HepG2 (cell line): ENCODE results near the gene C16orf89. TPM values are rescaled to one million over a fixed set of nuclear protein-coding genes. Genes with fewer than 3 reads are reported as not detected.

ENCODE experiments used
- FOXC1 ChIP-seq: sonication (generic); formaldehyde crosslinking; IDR thresholded peaks from 2 replicates; pipeline ENCODE4 v1.8.0; 2022; ENCODE audit warnings: mild to moderate bottlenecking, missing genetic modification reagents, borderline replicate concordance
- FOXM1 ChIP-seq: sonication (generic); formaldehyde crosslinking; IDR thresholded peaks from 2 replicates; pipeline ENCODE4 v1.5.0; 2020; ENCODE audit warnings: missing genetic modification reagents
- GABPB1 ChIP-seq: IDR thresholded peaks from 2 replicates; pipeline ENCODE4 v1.6.1; 2016; ENCODE audit warnings: mild to moderate bottlenecking, missing genetic modification reagents, moderate library complexity, missing compliant biosample characterization
- GZF1 ChIP-seq: sonication (generic); formaldehyde crosslinking; IDR thresholded peaks from 2 replicates; pipeline ENCODE4 v1.5.1; 2020; ENCODE audit warnings: mild to moderate bottlenecking, missing genetic modification reagents
- HNF4G ChIP-seq, 2 experiments: sonication (generic) in 1 of 2; formaldehyde crosslinking in 1 of 2; IDR thresholded peaks; 2 replicates each; pipeline versions ENCODE4 v1.4.0 to v1.6.1; 2011 to 2020; ENCODE audit warnings: borderline replicate concordance in 2 of 2, low read depth in 2 of 2, mild to moderate bottlenecking in 2 of 2, low read length in 1 of 2, missing genetic modification reagents in 1 of 2, moderate library complexity in 1 of 2
- HNRNPLL ChIP-seq: fragments of 200-400 bp; formaldehyde crosslinking; IDR thresholded peaks from 2 replicates; pipeline ENCODE4 v1.6.1; 2017; ENCODE audit warnings: mild to moderate bottlenecking, low read depth, low read length; ENCODE audit not compliant: poor library complexity, severe bottlenecking
- HOXA7 ChIP-seq: sonication (generic); formaldehyde crosslinking; IDR thresholded peaks from 2 replicates; pipeline ENCODE4 v1.8.1; 2022; ENCODE audit warnings: mild to moderate bottlenecking, missing genetic modification reagents, moderate library complexity
- NAIF1 ChIP-seq: sonication (generic); formaldehyde crosslinking; IDR thresholded peaks from 2 replicates; pipeline ENCODE4 v1.5.0; 2020; ENCODE audit warnings: mild to moderate bottlenecking, missing genetic modification reagents, borderline replicate concordance
- NR2F1 ChIP-seq, 2 experiments: fragments of 450-650 bp in 1 of 2; formaldehyde crosslinking in 1 of 2; IDR thresholded peaks; 2 replicates each; pipeline versions ENCODE4 v1.5.0 to v1.6.1; 2016 to 2020; ENCODE audit warnings: mild to moderate bottlenecking in 1 of 2, missing compliant biosample characterization in 1 of 2, missing genetic modification reagents in 1 of 2, moderate library complexity in 1 of 2
- REXO4 ChIP-seq: sonication (generic); formaldehyde crosslinking; IDR thresholded peaks from 2 replicates; pipeline ENCODE4 v1.8.0; 2022; ENCODE audit warnings: missing genetic modification reagents, mild to moderate bottlenecking, borderline replicate concordance
- TBX3 ChIP-seq: fragments of 450-650 bp; IDR thresholded peaks from 2 replicates; pipeline ENCODE4 v1.6.1; 2017; ENCODE audit warnings: antibody characterized with exemption, mild to moderate bottlenecking, inconsistent platforms, borderline replicate concordance
- TCF12 ChIP-seq, 2 experiments: fragments of 450-650 bp in 1 of 2; sonication (generic) in 1 of 2; formaldehyde crosslinking in 1 of 2; IDR thresholded peaks; 2 replicates each; pipeline versions ENCODE4 v1.6.1 to v1.8.0; 2017 to 2022; ENCODE audit warnings: antibody characterized with exemption in 1 of 2, mild to moderate bottlenecking in 1 of 2, missing genetic modification reagents in 1 of 2, moderate library complexity in 1 of 2
- TMF1 ChIP-seq: sonication (generic); formaldehyde crosslinking; IDR thresholded peaks from 2 replicates; pipeline ENCODE4 v1.8.1; 2022; ENCODE audit warnings: low read depth, missing genetic modification reagents
- ZBTB7B ChIP-seq: sonication (generic); formaldehyde crosslinking; IDR thresholded peaks from 2 replicates; pipeline ENCODE4 v1.4.0; 2020; ENCODE audit warnings: missing genetic modification reagents
- ZFP82 ChIP-seq: sonication (generic); formaldehyde crosslinking; IDR thresholded peaks from 2 replicates; pipeline ENCODE4 v1.5.1; 2020; ENCODE audit warnings: mild to moderate bottlenecking, missing genetic modification reagents, borderline replicate concordance
- ZNF207 ChIP-seq: fragments of 450-650 bp; IDR thresholded peaks from 2 replicates; pipeline ENCODE4 v1.6.1; 2016; ENCODE audit warnings: antibody characterized with exemption, borderline replicate concordance
- ZNF772 ChIP-seq: sonication (generic); formaldehyde crosslinking; IDR thresholded peaks from 2 replicates; pipeline ENCODE4 v1.5.0; 2020; ENCODE audit warnings: mild to moderate bottlenecking, missing genetic modification reagents
- polyA plus RNA-seq, 8 experiments: library from polyadenylated mRNA; depleted of rRNA in 3 of 8; stranded (reverse) in 7 of 8; unstranded in 1 of 8; fragments of >200 nt; fragmentation: Illumina TruSeq in 4 of 8; extraction: Trizol in 4 of 8; gene quantifications; 2 replicates each; pipeline versions ENCODE4 v1.2.1 to v1.2.3, GENCODE V29; 2011 to 2016; ENCODE audit warnings: low read depth in 4 of 8, missing spikeins in 1 of 8, mixed read lengths in 1 of 8; ENCODE audit not compliant: insufficient read depth in 1 of 8
- total RNA-seq, 5 experiments: library from RNA; depleted of rRNA; stranded (reverse); fragments of >200 nt; fragmentation: Illumina TruSeq; extraction: Trizol; gene quantifications; 2 replicates each; pipeline ENCODE4 v1.2.3, GENCODE V29; 2016; ENCODE audit warnings: low read depth in 1 of 5
- TF ChIP-seq, protein P1 (sequence below): sonication (generic); formaldehyde crosslinking; conservative IDR thresholded peaks from 2 replicates; pipeline ENCODE4 v1.8.0; 2022; ENCODE audit warnings: missing genetic modification reagents
- TF ChIP-seq, protein P2 (sequence below): sonication (generic); formaldehyde crosslinking; IDR thresholded peaks from 2 replicates; pipeline ENCODE4 v1.5.0; 2020; ENCODE audit warnings: missing genetic modification reagents
- TF ChIP-seq, protein P3 (sequence below): sonication (generic); formaldehyde crosslinking; IDR thresholded peaks from 2 replicates; pipeline ENCODE4 v1.9.0; 2021; ENCODE audit warnings: missing genetic modification reagents, borderline replicate concordance
- TF ChIP-seq, protein P4 (sequence below): IDR thresholded peaks from 2 replicates; pipeline ENCODE4 v1.6.1; 2016; ENCODE audit warnings: low read depth
- TF ChIP-seq, protein P5 (sequence below): sonication (generic); formaldehyde crosslinking; IDR thresholded peaks from 2 replicates; pipeline ENCODE4 v1.5.0; 2020; ENCODE audit warnings: missing genetic modification reagents

The C16orf89 gene
- total and polyA plus RNA-seq, 2 of the 13 experiments (the other 11 are each of a cell fraction or from before 2014, with no cell fraction given) = 1.9 to 3.4 TPM

DNA sequence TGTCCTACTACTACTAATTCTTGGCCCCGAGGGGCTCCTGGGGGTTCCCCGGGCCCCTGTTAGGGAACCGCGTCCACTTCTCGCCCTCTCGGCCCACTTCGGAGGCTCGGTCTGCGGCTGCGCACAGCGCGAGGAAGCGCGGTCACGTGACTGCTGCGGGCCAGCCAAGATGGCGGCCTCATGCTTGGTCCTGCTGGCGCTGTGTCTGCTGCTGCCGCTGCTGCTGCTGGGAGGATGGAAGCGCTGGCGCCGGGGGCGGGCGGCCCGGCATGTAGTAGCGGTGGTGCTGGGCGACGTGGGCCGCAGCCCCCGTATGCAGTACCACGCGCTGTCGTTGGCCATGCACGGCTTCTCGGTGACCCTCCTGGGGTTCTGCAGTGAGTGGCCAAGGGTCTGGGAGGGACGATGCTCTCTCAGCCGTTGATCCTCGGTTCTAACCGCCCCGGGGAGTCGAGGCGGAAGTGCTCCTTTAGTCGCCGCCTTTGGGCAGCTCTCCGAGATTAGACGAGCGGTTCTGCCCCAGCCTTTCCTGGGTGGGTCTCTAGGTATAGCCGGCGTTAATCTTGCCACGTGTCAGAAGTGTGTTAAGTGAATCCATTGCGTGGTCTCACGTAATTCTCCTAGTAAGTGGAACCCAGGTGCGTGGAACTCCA, 6.1 kb upstream of the C16orf89 start, which contains the start of gene ALG1 (continued):
- TF ChIP-seq FOXM1 (CRISPR knock-in tag) = no peak
- no peak for TF ChIP-seq TBX3
- TF ChIP-seq, protein P1, sequence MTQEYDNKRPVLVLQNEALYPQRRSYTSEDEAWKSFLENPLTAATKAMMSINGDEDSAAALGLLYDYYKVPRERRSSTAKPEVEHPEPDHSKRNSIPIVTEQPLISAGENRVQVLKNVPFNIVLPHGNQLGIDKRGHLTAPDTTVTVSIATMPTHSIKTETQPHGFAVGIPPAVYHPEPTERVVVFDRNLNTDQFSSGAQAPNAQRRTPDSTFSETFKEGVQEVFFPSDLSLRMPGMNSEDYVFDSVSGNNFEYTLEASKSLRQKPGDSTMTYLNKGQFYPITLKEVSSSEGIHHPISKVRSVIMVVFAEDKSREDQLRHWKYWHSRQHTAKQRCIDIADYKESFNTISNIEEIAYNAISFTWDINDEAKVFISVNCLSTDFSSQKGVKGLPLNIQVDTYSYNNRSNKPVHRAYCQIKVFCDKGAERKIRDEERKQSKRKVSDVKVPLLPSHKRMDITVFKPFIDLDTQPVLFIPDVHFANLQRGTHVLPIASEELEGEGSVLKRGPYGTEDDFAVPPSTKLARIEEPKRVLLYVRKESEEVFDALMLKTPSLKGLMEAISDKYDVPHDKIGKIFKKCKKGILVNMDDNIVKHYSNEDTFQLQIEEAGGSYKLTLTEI = no peak
- no peak for TF ChIP-seq NAIF1
- TF ChIP-seq TMF1 (CRISPR knock-in tag) = peak; percentile 86; the same call in 1 of the 2 replicates
- TF ChIP-seq GABPB1 = peak; percentile 91
- peak; percentile 97 for TF ChIP-seq GZF1 (CRISPR knock-in tag)
- no peak; the same call in 1 of the 2 replicates for TF ChIP-seq HOXA7 (CRISPR knock-in tag)
- TF ChIP-seq ZFP82 (CRISPR knock-in tag) = no peak; the same call in 1 of the 2 replicates
- TF ChIP-seq, protein P2, sequence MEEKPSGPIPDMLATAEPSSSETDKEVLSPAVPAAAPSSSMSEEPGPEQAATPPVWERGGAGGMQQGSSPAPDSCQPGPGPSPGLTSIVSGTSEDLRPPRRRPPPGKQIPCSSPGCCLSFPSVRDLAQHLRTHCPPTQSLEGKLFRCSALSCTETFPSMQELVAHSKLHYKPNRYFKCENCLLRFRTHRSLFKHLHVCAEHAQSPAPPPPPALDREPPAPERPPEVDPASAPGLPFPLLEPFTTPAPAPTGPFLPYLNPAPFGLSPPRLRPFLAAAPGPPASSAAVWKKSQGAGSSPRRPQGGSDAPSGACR (CRISPR knock-in tag) = peak; percentile 95; the same call in 1 of the 2 replicates
- TF ChIP-seq REXO4 = peak; percentile 87
- TF ChIP-seq ZNF207 = peak; percentile 99; the same call in 1 of the 2 replicates
- peak; percentile 86 for TF ChIP-seq FOXC1
- TF ChIP-seq HNF4G (IDR thresholded peaks at IDR 0.05; ENCODE audit: borderline replicate concordance, low read depth, low read length) = no peak
- peak; percentile 64; the same call in 1 of the 2 replicates for TF ChIP-seq HNF4G (CRISPR knock-in tag; IDR thresholded peaks at IDR 0.05; ENCODE audit: borderline replicate concordance, low read depth)
- TF ChIP-seq TCF12 (IDR thresholded peaks at IDR 0.05) = no peak
- no peak for TF ChIP-seq TCF12 (CRISPR knock-in tag; IDR thresholded peaks at IDR 0.05)
- peak; percentile 76 for TF ChIP-seq HNRNPLL
- TF ChIP-seq, protein P3, sequence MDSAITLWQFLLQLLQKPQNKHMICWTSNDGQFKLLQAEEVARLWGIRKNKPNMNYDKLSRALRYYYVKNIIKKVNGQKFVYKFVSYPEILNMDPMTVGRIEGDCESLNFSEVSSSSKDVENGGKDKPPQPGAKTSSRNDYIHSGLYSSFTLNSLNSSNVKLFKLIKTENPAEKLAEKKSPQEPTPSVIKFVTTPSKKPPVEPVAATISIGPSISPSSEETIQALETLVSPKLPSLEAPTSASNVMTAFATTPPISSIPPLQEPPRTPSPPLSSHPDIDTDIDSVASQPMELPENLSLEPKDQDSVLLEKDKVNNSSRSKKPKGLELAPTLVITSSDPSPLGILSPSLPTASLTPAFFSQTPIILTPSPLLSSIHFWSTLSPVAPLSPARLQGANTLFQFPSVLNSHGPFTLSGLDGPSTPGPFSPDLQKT (CRISPR knock-in tag) = no peak
- peak; percentile 96 for TF ChIP-seq ZNF772 (CRISPR knock-in tag)
- TF ChIP-seq ZBTB7B (CRISPR knock-in tag) = peak; percentile 82
- TF ChIP-seq, protein P4, sequence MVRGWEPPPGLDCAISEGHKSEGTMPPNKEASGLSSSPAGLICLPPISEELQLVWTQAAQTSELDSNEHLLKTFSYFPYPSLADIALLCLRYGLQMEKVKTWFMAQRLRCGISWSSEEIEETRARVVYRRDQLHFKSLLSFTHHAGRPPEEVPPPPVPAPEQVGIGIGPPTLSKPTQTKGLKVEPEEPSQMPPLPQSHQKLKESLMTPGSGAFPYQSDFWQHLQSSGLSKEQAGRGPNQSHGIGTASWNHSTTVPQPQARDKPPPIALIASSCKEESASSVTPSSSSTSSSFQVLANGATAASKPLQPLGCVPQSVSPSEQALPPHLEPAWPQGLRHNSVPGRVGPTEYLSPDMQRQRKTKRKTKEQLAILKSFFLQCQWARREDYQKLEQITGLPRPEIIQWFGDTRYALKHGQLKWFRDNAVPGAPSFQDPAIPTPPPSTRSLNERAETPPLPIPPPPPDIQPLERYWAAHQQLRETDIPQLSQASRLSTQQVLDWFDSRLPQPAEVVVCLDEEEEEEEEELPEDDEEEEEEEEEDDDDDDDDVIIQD (CRISPR knock-in tag) = peak; percentile 88; the same call in 1 of the 2 replicates
- peak in 1 of 2 experiments; percentile 63; a peak in 2 of 4 replicates for TF ChIP-seq NR2F1 (CRISPR knock-in tag; IDR thresholded peaks at IDR 0.05)
- TF ChIP-seq, protein P5, sequence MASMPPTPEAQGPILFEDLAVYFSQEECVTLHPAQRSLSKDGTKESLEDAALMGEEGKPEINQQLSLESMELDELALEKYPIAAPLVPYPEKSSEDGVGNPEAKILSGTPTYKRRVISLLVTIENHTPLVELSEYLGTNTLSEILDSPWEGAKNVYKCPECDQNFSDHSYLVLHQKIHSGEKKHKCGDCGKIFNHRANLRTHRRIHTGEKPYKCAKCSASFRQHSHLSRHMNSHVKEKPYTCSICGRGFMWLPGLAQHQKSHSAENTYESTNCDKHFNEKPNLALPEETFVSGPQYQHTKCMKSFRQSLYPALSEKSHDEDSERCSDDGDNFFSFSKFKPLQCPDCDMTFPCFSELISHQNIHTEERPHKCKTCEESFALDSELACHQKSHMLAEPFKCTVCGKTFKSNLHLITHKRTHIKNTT (CRISPR knock-in tag) = no peak
